GM13976 (cell line): ENCODE measurements around the gene GTF2H2C.
"Not testable (repeated sequence)": the region's sequence is repeated elsewhere in the genome, so short reads cannot be mapped to it uniquely, and the experiment has no call there.

Experiments used
- DNase-seq: peaks from one replicate; pipeline ENCODE4 v3.0.0; 2012; ENCODE audit warnings: low spot score
- in situ Hi-C: fragments of 300-500 bp; cut with MboI; formaldehyde crosslinking; loops from one replicate; pipeline ENCODE4 v1.12.0; 2022; ENCODE audit warnings: low sequenced_read_pairs, mixed read lengths, inconsistent platforms; ENCODE audit not compliant: unreplicated experiment
- TF ChIP-seq, protein P1 (sequence below): IDR thresholded peaks from 2 replicates; pipeline ENCODE4 v1.5.1; 2012; ENCODE audit warnings: borderline replicate concordance, mild to moderate bottlenecking; ENCODE audit not compliant: insufficient read depth; ENCODE audit errors: extremely low read depth, missing control alignments, control extremely low read depth

Gene GTF2H2C

DNA sequence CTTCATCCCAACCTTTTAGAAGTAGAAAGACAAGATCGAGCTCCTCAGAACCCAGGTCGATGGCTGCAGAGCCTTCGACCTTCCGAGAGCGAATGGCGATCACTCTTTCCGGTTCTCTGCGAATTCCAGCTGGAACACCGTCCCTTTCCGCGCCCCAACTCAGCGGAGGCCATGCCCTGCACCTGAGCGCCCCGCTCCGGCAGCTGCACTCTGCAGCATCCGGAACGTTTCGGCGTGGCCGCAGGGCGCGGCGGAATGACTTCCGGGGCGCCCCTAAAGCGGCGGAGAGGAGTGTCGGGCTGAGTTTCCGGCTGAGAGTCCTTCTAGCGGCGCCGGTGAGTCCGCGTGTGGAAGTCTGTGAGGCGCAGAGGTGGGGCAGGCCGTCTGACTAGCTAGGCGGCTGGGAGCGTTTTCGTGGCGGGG is at the start of gene GTF2H2C:
TSS of gene GTF2H2C (plus strand) at position 284 of the 423 bp plus-strand sequence. CDS start 4,942 bp downstream, outside the sequence.
- in situ Hi-C loops, DNase-seq: not testable (repeated sequence)

DNA sequence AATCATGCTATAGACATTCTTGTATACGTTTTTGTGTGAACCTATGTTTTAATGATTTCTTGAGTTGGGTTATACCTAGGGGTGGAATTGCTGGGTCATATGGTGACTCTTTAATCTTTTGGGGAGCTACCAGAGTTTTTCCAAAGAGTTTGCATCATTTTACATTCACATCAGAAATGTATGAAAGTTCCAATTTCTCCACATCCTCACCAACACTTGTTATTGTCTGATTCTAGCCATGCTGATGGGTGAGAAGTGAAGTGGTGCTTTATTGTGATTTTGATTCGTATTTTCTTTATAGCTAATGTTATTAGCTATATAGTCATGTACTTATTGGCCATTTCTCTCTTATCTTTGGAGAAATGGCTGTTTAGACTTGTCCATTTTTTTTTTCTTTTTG is 49.3 kb upstream of the GTF2H2C start:
- DNase-seq: no peak
- TF ChIP-seq, protein P1, sequence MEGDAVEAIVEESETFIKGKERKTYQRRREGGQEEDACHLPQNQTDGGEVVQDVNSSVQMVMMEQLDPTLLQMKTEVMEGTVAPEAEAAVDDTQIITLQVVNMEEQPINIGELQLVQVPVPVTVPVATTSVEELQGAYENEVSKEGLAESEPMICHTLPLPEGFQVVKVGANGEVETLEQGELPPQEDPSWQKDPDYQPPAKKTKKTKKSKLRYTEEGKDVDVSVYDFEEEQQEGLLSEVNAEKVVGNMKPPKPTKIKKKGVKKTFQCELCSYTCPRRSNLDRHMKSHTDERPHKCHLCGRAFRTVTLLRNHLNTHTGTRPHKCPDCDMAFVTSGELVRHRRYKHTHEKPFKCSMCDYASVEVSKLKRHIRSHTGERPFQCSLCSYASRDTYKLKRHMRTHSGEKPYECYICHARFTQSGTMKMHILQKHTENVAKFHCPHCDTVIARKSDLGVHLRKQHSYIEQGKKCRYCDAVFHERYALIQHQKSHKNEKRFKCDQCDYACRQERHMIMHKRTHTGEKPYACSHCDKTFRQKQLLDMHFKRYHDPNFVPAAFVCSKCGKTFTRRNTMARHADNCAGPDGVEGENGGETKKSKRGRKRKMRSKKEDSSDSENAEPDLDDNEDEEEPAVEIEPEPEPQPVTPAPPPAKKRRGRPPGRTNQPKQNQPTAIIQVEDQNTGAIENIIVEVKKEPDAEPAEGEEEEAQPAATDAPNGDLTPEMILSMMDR: no peak
- in situ Hi-C loops: no loop called here

DNA sequence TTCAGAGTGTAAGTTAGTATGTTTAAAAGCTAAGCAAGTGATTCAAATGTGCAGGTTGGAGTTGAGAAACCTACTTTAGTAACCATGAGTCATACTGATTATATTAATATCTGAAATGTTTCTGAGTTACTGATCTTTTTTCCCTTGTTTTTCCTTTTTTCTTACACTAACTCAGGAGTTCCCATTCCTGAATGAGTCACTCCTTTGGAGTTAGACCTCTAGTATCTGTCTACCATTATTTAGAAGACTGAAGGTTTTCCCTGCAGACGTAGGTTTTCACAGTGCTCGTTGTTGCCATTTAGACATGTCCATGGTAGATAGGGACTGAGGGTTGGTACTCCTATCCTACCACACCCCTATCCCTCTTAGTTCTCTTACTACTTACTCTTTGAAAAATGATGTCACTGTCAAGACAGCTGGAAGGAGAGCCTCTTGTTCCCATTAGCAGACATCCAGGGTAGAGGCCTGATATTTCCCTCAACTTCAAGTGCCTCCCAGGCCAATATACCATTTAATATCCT is 47.2 kb upstream of the GTF2H2C start:
- no peak for DNase-seq
- in situ Hi-C loops: no loop called here
- TF ChIP-seq, protein P1: no peak

DNA sequence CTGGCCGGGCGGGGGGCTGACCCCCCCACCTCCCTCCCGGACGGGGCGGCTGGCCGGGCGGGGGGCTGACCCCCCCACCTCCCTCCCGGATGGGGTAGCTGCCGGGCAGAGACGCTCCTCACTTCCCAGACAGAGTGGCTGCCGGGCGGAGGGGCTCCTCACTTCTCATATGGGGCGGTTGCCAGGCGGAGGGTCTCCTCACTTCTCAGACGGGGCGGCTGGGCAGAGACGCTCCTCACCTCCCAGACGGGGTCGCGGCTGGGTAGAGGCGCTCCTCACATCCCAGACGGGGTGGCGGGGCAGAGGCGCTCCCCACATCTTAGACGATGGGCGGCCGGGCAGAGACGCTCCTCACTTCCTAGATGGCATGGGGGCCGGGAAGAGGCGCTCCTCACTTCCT is 44.4 kb upstream of the GTF2H2C start:
- in situ Hi-C loops, DNase-seq: not testable (repeated sequence)

DNA sequence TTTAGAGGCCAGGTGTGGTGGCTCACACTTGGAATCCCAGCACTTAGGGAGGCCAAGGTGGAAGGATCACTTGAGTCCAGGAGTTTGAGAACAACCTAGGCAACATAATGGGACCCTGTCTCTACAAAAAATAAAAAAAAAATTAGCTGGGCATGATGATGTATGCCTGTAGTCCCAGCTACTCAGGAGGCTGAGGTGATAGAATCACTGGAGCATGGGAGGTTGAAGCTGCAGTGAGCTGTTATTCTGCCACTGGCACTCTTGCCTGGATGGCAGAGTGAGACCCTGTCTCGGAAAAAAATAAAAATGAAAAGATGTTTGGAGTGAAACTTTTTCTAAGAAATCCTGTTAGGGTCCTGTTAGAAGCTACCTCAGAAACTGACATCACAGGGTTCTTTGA is 43.2 kb upstream of the GTF2H2C start:
- DNase-seq: no peak
- TF ChIP-seq, protein P1: no peak
- in situ Hi-C loops: no loop called here

DNA sequence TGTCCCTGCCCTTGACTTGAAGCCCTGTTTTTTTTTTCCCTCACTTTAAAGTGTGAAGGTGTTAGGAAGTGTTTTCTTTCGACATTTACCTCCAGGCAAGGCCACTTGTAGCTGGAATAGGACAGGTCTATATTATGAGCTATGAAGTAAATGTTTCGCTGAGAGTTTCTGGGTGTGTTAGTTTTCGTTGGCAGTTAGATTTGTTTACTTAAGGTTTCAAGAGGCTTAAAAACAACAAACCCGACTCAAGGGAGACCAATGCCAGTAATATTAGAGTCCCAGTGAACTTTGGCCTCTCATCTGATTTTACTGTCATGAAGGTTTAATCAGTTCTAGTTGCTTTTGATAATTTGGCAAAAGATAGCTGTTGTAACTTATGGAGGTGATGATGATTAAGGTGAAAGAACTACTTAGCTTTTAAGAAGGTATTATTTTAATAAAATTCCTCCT is 42.2 kb upstream of the GTF2H2C start:
- no peak for DNase-seq
- TF ChIP-seq, protein P1: no peak
- in situ Hi-C loops: no loop called here

DNA sequence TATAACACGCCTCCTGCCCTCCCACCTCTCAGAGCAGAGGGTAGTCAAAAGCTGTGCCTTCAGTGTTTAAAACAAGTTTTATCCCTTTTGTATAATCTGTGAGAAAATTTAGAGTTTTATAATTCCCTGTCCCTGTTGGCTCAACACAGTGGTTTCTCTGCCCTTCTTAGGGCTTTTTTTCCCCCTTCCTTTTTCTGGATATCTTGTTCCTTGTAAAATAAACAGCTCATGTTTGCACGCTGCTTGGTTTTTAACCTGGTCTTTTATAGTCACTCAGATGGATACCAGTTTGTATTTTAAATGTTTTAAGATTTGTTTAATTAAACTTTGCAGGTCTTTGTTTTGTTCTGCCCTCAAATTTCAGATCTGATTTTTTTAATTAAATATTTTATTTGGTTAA is 40.7 kb upstream of the GTF2H2C start:
- TF ChIP-seq, protein P1: no peak
- in situ Hi-C loops: no loop called here
- DNase-seq: no peak

DNA sequence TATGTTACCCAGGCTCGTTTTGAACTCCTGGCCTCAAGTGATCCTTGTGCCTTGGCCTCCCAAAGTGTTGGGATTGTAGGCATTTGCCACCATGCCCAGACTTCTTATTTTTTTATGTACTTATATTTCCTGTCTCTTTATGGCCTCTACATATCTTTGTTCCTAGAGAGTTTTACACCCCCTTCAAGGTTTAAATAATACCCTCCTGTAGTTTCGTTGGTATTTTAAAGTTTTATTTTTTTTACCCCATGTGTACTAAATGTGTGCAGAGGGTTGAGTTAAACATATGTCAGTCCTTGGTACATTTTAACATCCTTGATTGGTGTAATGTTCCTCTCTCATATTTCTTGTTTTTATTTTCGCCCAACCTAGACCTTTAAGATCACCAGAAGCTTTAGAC is 38.0 kb upstream of the GTF2H2C start:
- DNase-seq: no peak
- in situ Hi-C loops: no loop called here
- TF ChIP-seq, protein P1: no peak
